ENCODE data around the gene NRG2.

NRG2 gene

GRCh38 chr5:139946440-139946839 is 96.7 kb downstream of the NRG2 start:
- Histone ChIP-seq H3K27me3 (ENCODE audit: insufficient read depth, low read length) (peaks cover 14% of the 10 kb centered on the region; the same call in 1 of the 2 replicates), H3K9ac (ENCODE audit: low read depth, low read length) (no peak overlapping the region), H3K36me3 (ENCODE audit: insufficient read depth, low read length) (no peaks in the 10 kb centered on the region), H3K27ac (ENCODE audit: low read depth, low read length) (no peak overlapping the region), H3K4me3 (ENCODE audit: low read length) (no peak overlapping the region), H3K4me1 (ENCODE audit: insufficient read depth, low read length) (peaks cover 6% of the 10 kb centered on the region; the same call in 1 of the 2 replicates), H3K9me3 (ENCODE audit: insufficient read depth, low read depth, low read length) (peaks cover 8% of the 10 kb centered on the region; the same call in 1 of the 2 replicates)
- WGBS, result no CpG with 5 or more reads among the region's 1 CpG

- H3K36me3 ChIP-seq (ENCODE audit: insufficient read depth, low read length), result no peaks in the 10 kb centered on the region
- peaks cover 6% of the 10 kb centered on the region; the same call in 1 of the 2 replicates for H3K4me1 ChIP-seq (ENCODE audit: insufficient read depth, low read length)
- no peak overlapping the region for H3K4me3 ChIP-seq (ENCODE audit: low read length)
- peaks cover 8% of the 10 kb centered on the region; the same call in 1 of the 2 replicates for H3K9me3 ChIP-seq (ENCODE audit: insufficient read depth, low read depth, low read length)
- no peak overlapping the region for H3K9ac ChIP-seq (ENCODE audit: low read depth, low read length)
- 85% methylated on average over 2 of the region's 3 CpGs for WGBS
- no peak overlapping the region for H3K27ac ChIP-seq (ENCODE audit: low read depth, low read length)
- peaks cover 14% of the 10 kb centered on the region; the same call in 1 of the 2 replicates for H3K27me3 ChIP-seq (ENCODE audit: insufficient read depth, low read length)
These were observed 97.1 kb downstream of the NRG2 start for GRCh38 chr5:139946006-139946405.

GRCh38 chr5:139942243-139942642 is 100.9 kb downstream of the NRG2 start:
- H3K4me1 ChIP-seq (ENCODE audit: insufficient read depth, low read length), result no peaks in the 10 kb centered on the region
- 84% methylated on average over 1 of the region's 1 CpG for WGBS
- no peak overlapping the region for H3K9ac ChIP-seq (ENCODE audit: low read depth, low read length)
- no peak overlapping the region for H3K4me3 ChIP-seq (ENCODE audit: low read length)
- no peak overlapping the region for H3K27ac ChIP-seq (ENCODE audit: low read depth, low read length)
- peaks cover 10% of the 10 kb centered on the region; the same call in 1 of the 2 replicates for H3K27me3 ChIP-seq (ENCODE audit: insufficient read depth, low read length)
- no peaks in the 10 kb centered on the region for H3K36me3 ChIP-seq (ENCODE audit: insufficient read depth, low read length)
- H3K9me3 ChIP-seq (ENCODE audit: insufficient read depth, low read depth, low read length), result peaks cover 10% of the 10 kb centered on the region; the same call in 1 of the 2 replicates

GRCh38 chr5:139930406-139930805 is 112.7 kb downstream of the NRG2 start:
- Histone ChIP-seq H3K27ac (ENCODE audit: low read depth, low read length) (no peak overlapping the region), H3K4me1 (ENCODE audit: insufficient read depth, low read length) (no peaks in the 10 kb centered on the region), H3K9me3 (ENCODE audit: insufficient read depth, low read depth, low read length) (no peaks in the 10 kb centered on the region), H3K36me3 (ENCODE audit: insufficient read depth, low read length) (no peaks in the 10 kb centered on the region), H3K9ac (ENCODE audit: low read depth, low read length) (no peak overlapping the region), H3K27me3 (ENCODE audit: insufficient read depth, low read length) (no peaks in the 10 kb centered on the region; the same call in 1 of the 2 replicates), H3K4me3 (ENCODE audit: low read length) (no peak overlapping the region)
- 92% methylated on average over 2 of the region's 2 CpGs for WGBS

- Histone ChIP-seq H3K36me3 (ENCODE audit: insufficient read depth, low read length) (no peaks in the 10 kb centered on the region), H3K4me1 (ENCODE audit: insufficient read depth, low read length) (no peaks in the 10 kb centered on the region), H3K27me3 (ENCODE audit: insufficient read depth, low read length) (no peaks in the 10 kb centered on the region; the same call in none of the 2 replicates), H3K4me3 (ENCODE audit: low read length) (no peak overlapping the region), H3K9me3 (ENCODE audit: insufficient read depth, low read depth, low read length) (no peaks in the 10 kb centered on the region), H3K27ac (ENCODE audit: low read depth, low read length) (no peak overlapping the region), H3K9ac (ENCODE audit: low read depth, low read length) (no peak overlapping the region)
- WGBS, result 85% methylated on average over 3 of the region's 3 CpGs
These were observed 116.1 kb downstream of the NRG2 start for GRCh38 chr5:139926797-139927503.

GRCh38 chr5:139925650-139926640 is 117.2 kb downstream of the NRG2 start:
- no peaks in the 10 kb centered on the region; the same call in none of the 2 replicates for H3K27me3 ChIP-seq (ENCODE audit: insufficient read depth, low read length)
- no peaks in the 10 kb centered on the region for H3K9me3 ChIP-seq (ENCODE audit: insufficient read depth, low read depth, low read length)
- H3K4me3 ChIP-seq (ENCODE audit: low read length), result no peak overlapping the region
- H3K9ac ChIP-seq (ENCODE audit: low read depth, low read length), result no peak overlapping the region
- no peak overlapping the region for H3K27ac ChIP-seq (ENCODE audit: low read depth, low read length)
- H3K4me1 ChIP-seq (ENCODE audit: insufficient read depth, low read length), result no peaks in the 10 kb centered on the region
- no peaks in the 10 kb centered on the region for H3K36me3 ChIP-seq (ENCODE audit: insufficient read depth, low read length)
- 88% methylated on average over 9 of the region's 9 CpGs for WGBS

GRCh38 chr5:139925216-139925562 is 117.9 kb downstream of the NRG2 start:
- no peak overlapping the region for H3K4me3 ChIP-seq (ENCODE audit: low read length)
- no peak overlapping the region for H3K27ac ChIP-seq (ENCODE audit: low read depth, low read length)
- WGBS, result 97% methylated on average over 6 of the region's 6 CpGs
- no peaks in the 10 kb centered on the region for H3K36me3 ChIP-seq (ENCODE audit: insufficient read depth, low read length)
- no peaks in the 10 kb centered on the region; the same call in none of the 2 replicates for H3K27me3 ChIP-seq (ENCODE audit: insufficient read depth, low read length)
- no peak overlapping the region for H3K9ac ChIP-seq (ENCODE audit: low read depth, low read length)
- no peaks in the 10 kb centered on the region for H3K9me3 ChIP-seq (ENCODE audit: insufficient read depth, low read depth, low read length)
- no peaks in the 10 kb centered on the region for H3K4me1 ChIP-seq (ENCODE audit: insufficient read depth, low read length)

GRCh38 chr5:139924294-139925215 is 118.5 kb downstream of the NRG2 start:
- 88% methylated on average over 12 of the region's 12 CpGs for WGBS
- Histone ChIP-seq H3K27me3 (ENCODE audit: insufficient read depth, low read length) (no peaks in the 10 kb centered on the region; the same call in 1 of the 2 replicates), H3K27ac (ENCODE audit: low read depth, low read length) (no peak overlapping the region), H3K9ac (ENCODE audit: low read depth, low read length) (no peak overlapping the region), H3K9me3 (ENCODE audit: insufficient read depth, low read depth, low read length) (no peaks in the 10 kb centered on the region), H3K4me1 (ENCODE audit: insufficient read depth, low read length) (no peaks in the 10 kb centered on the region), H3K4me3 (ENCODE audit: low read length) (no peak overlapping the region), H3K36me3 (ENCODE audit: insufficient read depth, low read length) (no peaks in the 10 kb centered on the region)

- H3K4me1 ChIP-seq (ENCODE audit: insufficient read depth, low read length), result peaks cover 5% of the 10 kb centered on the region; the same call in 1 of the 2 replicates
- H3K27ac ChIP-seq (ENCODE audit: low read depth, low read length), result no peak overlapping the region
- 71% methylated on average over 2 of the region's 2 CpGs for WGBS
- no peaks in the 10 kb centered on the region for H3K36me3 ChIP-seq (ENCODE audit: insufficient read depth, low read length)
- peaks cover 6% of the 10 kb centered on the region; the same call in 1 of the 2 replicates for H3K27me3 ChIP-seq (ENCODE audit: insufficient read depth, low read length)
- H3K9ac ChIP-seq (ENCODE audit: low read depth, low read length), result no peak overlapping the region
- H3K9me3 ChIP-seq (ENCODE audit: insufficient read depth, low read depth, low read length), result no peaks in the 10 kb centered on the region
- H3K4me3 ChIP-seq (ENCODE audit: low read length), result no peak overlapping the region
These were observed 123.8 kb downstream of the NRG2 start for GRCh38 chr5:139919308-139919707.

- no peaks in the 10 kb centered on the region for H3K9me3 ChIP-seq (ENCODE audit: insufficient read depth, low read depth, low read length)
- H3K27ac ChIP-seq (ENCODE audit: low read depth, low read length), result no peak overlapping the region
- H3K4me1 ChIP-seq (ENCODE audit: insufficient read depth, low read length), result peaks cover 5% of the 10 kb centered on the region; the same call in 1 of the 2 replicates
- peaks cover 6% of the 10 kb centered on the region; the same call in 1 of the 2 replicates for H3K27me3 ChIP-seq (ENCODE audit: insufficient read depth, low read length)
- no peak overlapping the region; the same call in 1 of the 2 replicates for H3K9ac ChIP-seq (ENCODE audit: low read depth, low read length)
- no peaks in the 10 kb centered on the region for H3K36me3 ChIP-seq (ENCODE audit: insufficient read depth, low read length)
- WGBS, result 50% methylated on average over 3 of the region's 3 CpGs
- no peak overlapping the region for H3K4me3 ChIP-seq (ENCODE audit: low read length)
These were observed 127.3 kb downstream of the NRG2 start for GRCh38 chr5:139915834-139916233.

Measured in HUES64 (cell line).